Keratinocyte (primary cell): ENCODE data around the gene LMTK2. TPM values are rescaled to one million over a fixed set of nuclear protein-coding genes. Genes with fewer than 3 reads are reported as not detected.

ENCODE experiments used
- DNase-seq: peaks from one replicate; pipeline ENCODE4 v3.0.0-alpha.2; 2011; ENCODE audit warnings: low read depth, missing footprints, low spot score
- FAIRE-seq: peaks from 2 replicates; lab custom pipeline; 2011; peaks lifted over from hg19 to GRCh38; lab: Jason Lieb, UNC
- H2AFZ ChIP-seq: 2 replicates; pipeline ENCODE4 v1.6.0; 2012; ENCODE audit warnings: low read length, control low read depth, inconsistent platforms; ENCODE audit not compliant: control insufficient read depth
- H3K27ac ChIP-seq: 2 replicates; pipeline ENCODE4 v1.5.1; 2011; ENCODE audit warnings: low read length; ENCODE audit not compliant: control insufficient read depth, insufficient read depth
- H3K27me3 ChIP-seq: 3 replicates; pipeline ENCODE4 v1.6.0; 2011; ENCODE audit warnings: low read length; ENCODE audit not compliant: control insufficient read depth, insufficient read depth; ENCODE audit errors: extremely low read depth
- H3K36me3 ChIP-seq, 2 experiments: 2 replicates in 1 of 2; 3 replicates in 1 of 2; pipeline ENCODE4 v1.5.1; 2011; ENCODE audit warnings: low read length in 2 of 2, mild to moderate bottlenecking in 1 of 2; ENCODE audit not compliant: control insufficient read depth in 2 of 2, insufficient read depth in 2 of 2; ENCODE audit errors: extremely low read depth in 1 of 2
- H3K4me1 ChIP-seq: 3 replicates; pipeline ENCODE4 v1.5.1; 2011; ENCODE audit warnings: low read length; ENCODE audit not compliant: control insufficient read depth, insufficient read depth; ENCODE audit errors: extremely low read depth
- H3K4me2 ChIP-seq: 3 replicates; pipeline ENCODE4 v1.6.0; 2011; ENCODE audit warnings: low read depth, low read length; ENCODE audit not compliant: control insufficient read depth, insufficient read depth; ENCODE audit errors: extremely low read depth
- H3K4me3 ChIP-seq, 3 experiments: fragments of 200-600 bp in 1 of 3; sonication (generic) in 1 of 3; 2 replicates in 2 of 3; 3 replicates in 1 of 3; pipeline ENCODE4 v1.5.1; 2011 to 2016; ENCODE audit warnings: low read length in 3 of 3, mild to moderate bottlenecking in 3 of 3, control low read depth in 2 of 3, inconsistent platforms in 1 of 3, low read depth in 1 of 3, mixed read lengths in 1 of 3, mixed run types in 1 of 3, moderate library complexity in 1 of 3; ENCODE audit not compliant: control insufficient read depth in 2 of 3, insufficient read depth in 2 of 3; ENCODE audit errors: extremely low read depth in 1 of 3
- H3K79me2 ChIP-seq: 2 replicates; pipeline ENCODE4 v1.6.0; 2012; ENCODE audit warnings: low read length; ENCODE audit not compliant: control insufficient read depth, insufficient read depth
- H3K9ac ChIP-seq: 3 replicates; pipeline ENCODE4 v1.6.0; 2011; ENCODE audit warnings: low read length; ENCODE audit not compliant: control insufficient read depth, insufficient read depth; ENCODE audit errors: extremely low read depth
- H3K9me1 ChIP-seq: 3 replicates; pipeline ENCODE4 v1.6.0; 2011; ENCODE audit warnings: low read length; ENCODE audit not compliant: control insufficient read depth, insufficient read depth; ENCODE audit errors: extremely low read depth
- H3K9me3 ChIP-seq: 2 replicates; pipeline ENCODE4 v1.5.1; 2012; ENCODE audit warnings: low read depth, low read length; ENCODE audit not compliant: control insufficient read depth
- H4K20me1 ChIP-seq: 3 replicates; pipeline ENCODE4 v1.6.0; 2011; ENCODE audit warnings: low read length; ENCODE audit not compliant: control insufficient read depth, insufficient read depth; ENCODE audit errors: extremely low read depth
- CTCF ChIP-seq, 3 experiments: IDR thresholded peaks in 1 of 3; conservative IDR thresholded peaks in 1 of 3; optimal IDR thresholded peaks in 1 of 3; 2 replicates in 2 of 3; 3 replicates in 1 of 3; pipeline versions ENCODE3 to v1.5.1; 2011; ENCODE audit warnings: low read length in 3 of 3, mild to moderate bottlenecking in 3 of 3, moderate library complexity in 2 of 3, control low read depth in 1 of 3, inconsistent platforms in 1 of 3; ENCODE audit not compliant: insufficient read depth in 2 of 3; ENCODE audit errors: extremely low read depth in 1 of 3
- EZH2 ChIP-seq: IDR thresholded peaks from one replicate; pipeline ENCODE4 v1.6.1; 2012; ENCODE audit warnings: inconsistent platforms, mild to moderate bottlenecking, low read length, moderate library complexity
- dilution Hi-C: fragments of 300-500 bp; cut with MboI; formaldehyde crosslinking; loops from one replicate; pipeline ENCODE4 v1.7.0; 2020; ENCODE audit warnings: low sequenced_read_pairs; ENCODE audit not compliant: extremely low pct_ligation_motif_present
- polyA plus RNA-seq, 5 experiments: library from polyadenylated mRNA; depleted of rRNA in 3 of 5; stranded (reverse) in 3 of 5; stranded (forward) in 1 of 5; unstranded in 1 of 5; fragments of >200 nt; gene quantifications; 1 replicate in 1 of 5; 2 replicates in 3 of 5; 3 replicates in 1 of 5; pipeline versions ENCODE4 v1.2.1 to v1.2.3, GENCODE V29; 2011 to 2012; ENCODE audit warnings: missing spikeins in 2 of 5, low read depth in 1 of 5, low replicate concordance in 1 of 5

Gene LMTK2
- polyA plus RNA-seq, 1 donor (not counting 4 experiments of a cell fraction or from before 2014, with no cell fraction given): 6.6 TPM

DNA sequence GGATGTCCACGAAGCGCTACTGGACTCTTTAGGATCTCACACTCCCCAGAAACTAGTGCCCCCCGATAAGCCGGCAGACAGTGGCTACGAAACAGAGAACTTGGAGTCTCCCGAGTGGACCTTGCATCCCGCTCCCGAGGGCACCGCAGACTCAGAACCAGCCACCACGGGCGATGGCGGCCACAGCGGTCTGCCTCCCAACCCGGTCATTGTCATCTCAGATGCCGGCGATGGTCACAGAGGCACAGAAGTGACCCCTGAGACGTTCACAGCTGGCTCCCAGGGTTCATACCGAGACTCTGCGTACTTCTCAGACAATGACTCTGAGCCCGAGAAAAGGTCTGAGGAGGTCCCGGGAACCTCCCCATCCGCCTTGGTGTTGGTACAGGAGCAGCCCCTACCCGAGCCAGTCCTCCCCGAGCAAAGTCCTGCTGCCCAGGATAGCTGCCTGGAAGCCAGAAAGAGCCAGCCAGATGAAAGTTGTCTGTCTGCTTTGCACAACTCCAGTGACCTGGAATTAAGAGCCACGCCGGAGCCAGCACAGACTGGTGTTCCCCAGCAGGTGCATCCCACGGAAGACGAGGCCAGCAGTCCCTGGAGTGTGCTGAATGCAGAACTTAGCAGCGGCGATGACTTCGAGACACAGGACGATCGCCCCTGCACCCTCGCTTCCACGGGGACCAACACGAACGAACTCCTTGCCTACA is 87.0 kb downstream of the LMTK2 start:
- no peak overlapping the region for H3K4me2 ChIP-seq
- H3K4me3 ChIP-seq: no peak overlapping the region
- no peak overlapping the region for H3K27ac ChIP-seq
- peaks cover 3% of the 10 kb centered on the region for H3K79me2 ChIP-seq
- no peaks in the 10 kb centered on the region for H3K4me1 ChIP-seq
- dilution Hi-C loops: no loop called here
- TF ChIP-seq EZH2 (no peak), CTCF (optimal IDR thresholded peaks at IDR 0.05 in 1 of 3, IDR thresholded peaks at IDR 0.05 in 1 of 3, conservative IDR thresholded peaks at IDR 0.05 in 1 of 3; ENCODE audit: extremely low read depth in 1 of 3, insufficient read depth in 2 of 3, low read length in 3 of 3) (no peak)
- H3K27me3 ChIP-seq: no peaks in the 10 kb centered on the region
- no peaks in the 10 kb centered on the region for H3K9me1 ChIP-seq
- DNase-seq (no peak), FAIRE-seq (no peak)
- no peaks in the 10 kb centered on the region for H3K9me3 ChIP-seq
- no peak overlapping the region for H2AFZ ChIP-seq
- H4K20me1 ChIP-seq: peaks cover 2% of the 10 kb centered on the region
- H3K36me3 ChIP-seq: peaks cover 0 to 27% of the 10 kb centered on the region in 2 experiments
- H3K9ac ChIP-seq: no peak overlapping the region

DNA sequence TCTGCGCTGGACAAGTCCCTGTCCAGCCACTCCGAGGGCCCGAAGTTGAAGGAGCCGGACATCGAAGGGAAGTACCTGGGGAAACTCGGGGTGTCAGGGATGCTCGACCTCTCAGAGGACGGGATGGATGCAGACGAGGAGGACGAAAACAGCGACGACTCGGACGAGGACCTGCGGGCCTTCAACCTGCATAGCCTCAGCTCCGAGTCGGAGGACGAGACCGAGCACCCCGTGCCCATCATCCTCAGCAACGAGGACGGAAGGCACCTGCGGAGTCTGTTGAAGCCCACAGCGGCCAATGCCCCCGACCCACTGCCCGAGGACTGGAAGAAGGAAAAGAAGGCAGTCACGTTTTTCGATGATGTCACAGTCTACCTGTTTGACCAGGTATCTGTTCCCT is 87.5 kb downstream of the LMTK2 start:
- H3K36me3 ChIP-seq: peaks cover 0 to 23% of the 10 kb centered on the region in 2 experiments
- no peak overlapping the region for H3K4me2 ChIP-seq
- dilution Hi-C loops: no loop called here

More for the DNA sequence above, 87.5 kb downstream of the LMTK2 start:
- Histone ChIP-seq H3K9me1 (no peaks in the 10 kb centered on the region), H2AFZ (no peak overlapping the region), H3K27ac (no peak overlapping the region), H3K4me3 (no peak overlapping the region), H3K4me1 (no peaks in the 10 kb centered on the region), H3K9ac (no peak overlapping the region), H3K27me3 (no peaks in the 10 kb centered on the region), H3K9me3 (no peaks in the 10 kb centered on the region), H3K79me2 (peaks cover 4% of the 10 kb centered on the region), H4K20me1 (peaks cover 2% of the 10 kb centered on the region)
- TF ChIP-seq CTCF (optimal IDR thresholded peaks at IDR 0.05 in 1 of 3, IDR thresholded peaks at IDR 0.05 in 1 of 3, conservative IDR thresholded peaks at IDR 0.05 in 1 of 3; ENCODE audit: extremely low read depth in 1 of 3, insufficient read depth in 2 of 3, low read length in 3 of 3): no peak
- no peak for TF ChIP-seq EZH2
- FAIRE-seq: no peak
- no peak for DNase-seq
